ENCODE data around the gene CLVS2.

DNA sequence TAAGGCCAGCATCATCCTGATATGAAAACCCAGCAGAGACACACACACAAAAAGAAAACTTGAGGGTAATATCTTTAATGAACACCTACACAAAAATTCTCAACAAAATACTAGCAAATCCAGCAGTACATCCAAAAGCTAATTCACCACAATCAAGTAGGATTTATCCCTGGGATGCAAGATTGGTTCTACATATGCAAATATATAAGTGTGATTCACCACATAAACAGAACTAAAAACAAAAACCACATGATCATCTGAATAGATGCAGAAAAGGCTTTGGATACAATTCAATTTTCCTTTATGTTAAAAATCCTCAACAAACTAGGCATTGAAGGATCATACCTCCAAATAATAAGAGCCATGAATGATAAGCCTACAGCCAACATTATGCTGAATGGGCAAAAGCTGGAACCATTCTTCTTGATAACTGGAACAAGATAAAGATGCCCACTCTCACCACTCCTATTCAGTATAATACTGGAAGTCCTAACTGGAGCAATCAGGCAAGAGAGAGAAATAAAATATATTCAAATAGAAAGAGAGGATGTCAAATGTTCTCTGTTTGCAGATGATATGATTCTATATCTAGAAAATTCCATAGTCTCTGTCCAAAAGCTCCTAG is 33.9 kb upstream of the CLVS2 start:
- TF ChIP-seq, protein P1, sequence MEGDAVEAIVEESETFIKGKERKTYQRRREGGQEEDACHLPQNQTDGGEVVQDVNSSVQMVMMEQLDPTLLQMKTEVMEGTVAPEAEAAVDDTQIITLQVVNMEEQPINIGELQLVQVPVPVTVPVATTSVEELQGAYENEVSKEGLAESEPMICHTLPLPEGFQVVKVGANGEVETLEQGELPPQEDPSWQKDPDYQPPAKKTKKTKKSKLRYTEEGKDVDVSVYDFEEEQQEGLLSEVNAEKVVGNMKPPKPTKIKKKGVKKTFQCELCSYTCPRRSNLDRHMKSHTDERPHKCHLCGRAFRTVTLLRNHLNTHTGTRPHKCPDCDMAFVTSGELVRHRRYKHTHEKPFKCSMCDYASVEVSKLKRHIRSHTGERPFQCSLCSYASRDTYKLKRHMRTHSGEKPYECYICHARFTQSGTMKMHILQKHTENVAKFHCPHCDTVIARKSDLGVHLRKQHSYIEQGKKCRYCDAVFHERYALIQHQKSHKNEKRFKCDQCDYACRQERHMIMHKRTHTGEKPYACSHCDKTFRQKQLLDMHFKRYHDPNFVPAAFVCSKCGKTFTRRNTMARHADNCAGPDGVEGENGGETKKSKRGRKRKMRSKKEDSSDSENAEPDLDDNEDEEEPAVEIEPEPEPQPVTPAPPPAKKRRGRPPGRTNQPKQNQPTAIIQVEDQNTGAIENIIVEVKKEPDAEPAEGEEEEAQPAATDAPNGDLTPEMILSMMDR (IDR thresholded peaks at IDR 0.05), result no peak
- TF ChIP-seq EZH2 (IDR thresholded peaks at IDR 0.05), result no peak
- TF ChIP-seq EZH2phosphoT487 (IDR thresholded peaks at IDR 0.05), result no peak
